Activated CD4-positive, alpha-beta T cell treated with anti-CD3 and anti-CD28 coated beads, Interleukin-2, amount 50 U/mL, for 16 hours (primary cell): ENCODE data around the gene MBP.
A peak's percentile ranks its signal among the peaks of the same experiment; 100 is the strongest.

Experiments used
- DNase-seq: peaks from one replicate; pipeline ENCODE4 v3.0.0-alpha.2; 2020

MBP gene

DNA sequence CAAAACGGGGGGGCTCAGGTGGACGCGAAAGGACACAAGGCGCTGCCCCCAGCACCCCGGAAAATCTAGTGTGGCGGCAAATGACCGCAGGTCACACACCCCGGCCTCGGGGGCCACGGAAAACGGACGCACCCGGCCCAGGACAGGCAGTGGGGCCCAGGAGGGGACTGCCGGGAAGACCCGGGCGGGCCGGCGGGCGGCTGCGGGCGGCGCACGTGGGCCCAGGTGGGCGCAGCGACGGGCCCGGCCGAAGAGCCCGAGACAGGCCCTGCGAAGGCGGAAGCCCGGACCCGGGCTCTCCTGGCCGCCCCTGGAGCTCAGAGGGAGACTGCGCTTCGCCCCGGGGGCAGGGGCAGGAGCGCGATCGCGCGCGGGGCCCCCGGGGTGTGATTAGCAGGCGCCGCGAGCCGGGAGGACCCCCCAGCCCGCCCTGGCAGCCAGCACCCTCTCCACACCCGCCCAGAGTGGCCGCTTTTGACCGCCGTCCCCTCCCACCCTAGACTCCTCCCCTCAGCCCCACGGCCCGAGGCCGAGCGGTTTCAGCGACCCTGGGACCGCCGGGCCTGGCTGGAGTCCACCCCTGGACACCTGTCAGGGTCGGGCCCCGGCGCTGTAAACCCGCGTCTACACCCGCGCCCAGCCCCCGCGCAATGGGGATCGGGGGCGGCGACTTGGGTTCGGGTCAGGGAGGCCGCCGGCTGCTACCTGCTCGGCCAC is 773 bp downstream of the MBP start:
- peak; percentile 47 for DNase-seq

DNA sequence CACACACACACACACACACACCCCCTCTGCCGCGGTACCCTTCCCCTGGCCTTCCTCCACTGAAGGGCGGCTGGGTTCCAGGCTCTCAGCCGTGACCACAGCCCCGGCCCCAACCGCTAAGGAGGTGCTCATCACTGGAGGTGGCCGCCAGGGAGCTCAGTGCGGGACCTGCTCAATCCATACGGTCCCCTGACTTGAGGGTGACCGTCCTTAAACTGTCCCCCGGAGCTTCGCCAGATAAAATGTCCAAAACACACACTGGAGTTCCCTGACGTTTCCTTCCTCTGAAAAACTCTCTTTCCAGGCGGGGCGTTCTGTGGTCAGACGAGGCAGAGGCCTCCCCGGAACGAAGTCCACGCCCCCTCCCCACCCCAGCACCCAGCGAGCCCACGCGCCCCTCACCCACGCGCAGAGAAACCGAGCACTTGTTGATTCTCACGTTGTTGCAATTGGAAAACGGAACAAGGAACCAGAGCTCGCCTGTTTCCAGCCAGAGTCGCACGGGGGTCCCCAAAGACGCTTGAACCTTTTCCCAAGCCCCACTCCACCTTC is 1.4 kb downstream of the MBP start:
- DNase-seq: peak; percentile 55

DNA sequence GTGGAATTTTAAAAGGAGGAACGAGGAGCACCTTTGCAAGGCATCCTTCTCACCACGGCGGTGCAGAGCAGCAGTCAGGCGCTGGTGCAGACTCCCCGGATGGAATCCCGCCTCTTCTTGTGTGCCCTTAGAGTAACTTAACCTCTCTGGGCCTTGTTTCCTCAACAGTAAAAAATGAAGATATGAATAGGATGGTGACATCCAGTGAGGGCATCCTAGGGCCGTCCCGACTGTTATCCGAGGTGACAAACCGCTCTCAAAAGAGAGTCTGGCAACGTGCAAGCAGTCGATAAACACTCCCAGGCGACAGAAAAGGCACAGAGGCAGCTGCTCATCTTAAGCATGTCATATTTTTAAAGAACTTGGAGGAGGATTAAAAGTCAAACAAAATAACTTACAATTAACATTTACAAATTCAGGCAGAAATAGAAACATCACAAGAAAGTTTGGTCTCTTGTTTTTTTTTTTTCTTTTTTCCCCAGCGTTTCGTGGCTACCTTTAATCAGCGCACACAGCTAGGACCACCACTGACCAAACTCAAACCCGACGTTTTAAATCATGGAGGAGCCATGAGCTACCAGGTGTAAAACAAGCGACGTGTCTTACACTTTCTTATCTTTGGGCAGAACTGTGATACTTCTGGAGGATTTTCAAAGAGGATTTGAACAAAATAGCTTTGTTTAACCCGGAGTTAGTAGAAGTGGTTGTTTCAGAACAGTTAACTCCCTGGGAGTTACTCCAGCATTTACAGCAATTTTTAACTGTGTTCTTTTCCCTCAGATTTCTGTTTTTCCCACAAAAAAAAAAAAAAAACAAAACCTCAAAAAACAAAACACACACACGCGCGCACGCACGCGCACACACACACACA is 2.1 kb downstream of the MBP start:
- DNase-seq: no peak

DNA sequence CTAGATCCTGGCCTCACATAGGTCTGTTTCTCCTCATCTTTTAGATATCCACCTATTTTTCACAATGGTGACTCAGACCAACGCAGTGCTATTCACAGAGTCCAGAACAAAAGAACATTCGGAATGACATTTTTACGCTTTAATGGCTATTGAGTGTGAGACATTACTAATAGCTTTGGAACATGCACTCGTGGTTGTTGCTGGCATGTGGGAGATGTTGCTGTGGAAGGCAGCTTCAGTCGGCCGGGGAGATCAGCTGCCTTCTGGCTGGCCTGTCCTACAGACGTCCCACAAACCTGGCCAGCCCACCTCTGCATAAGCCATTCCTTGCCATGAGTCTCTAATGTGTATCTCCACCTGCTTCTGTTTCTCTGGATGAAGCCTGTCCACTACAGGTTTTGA is 3.4 kb downstream of the MBP start:
- DNase-seq: no peak

- peak; percentile 63 for DNase-seq
These were observed 4.6 kb downstream of the MBP start for GRCh38 chr18:77127769-77128671.

DNA sequence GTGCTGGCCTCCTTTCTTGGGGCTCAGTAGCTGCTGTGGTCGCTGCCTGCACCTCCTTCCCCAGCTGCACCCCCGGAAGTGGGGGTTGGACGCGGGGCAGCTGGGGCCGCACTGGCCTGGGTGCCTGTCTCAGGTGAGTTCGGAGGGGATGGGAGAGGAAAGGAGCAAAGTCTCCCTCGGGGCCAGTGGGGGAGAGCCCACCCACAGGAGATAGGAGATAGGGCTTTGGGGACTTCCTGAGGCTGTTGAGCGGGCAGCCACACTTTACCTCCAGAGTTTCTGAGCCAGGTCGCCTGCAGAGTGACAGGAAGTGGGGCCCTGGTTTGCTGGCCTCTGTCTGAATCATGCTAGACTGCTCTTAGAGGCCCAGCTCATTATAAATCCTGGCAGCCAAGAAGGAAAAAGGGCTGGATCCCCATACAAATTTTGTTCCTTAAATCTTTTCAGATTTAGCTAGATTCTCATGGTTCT is 8.1 kb downstream of the MBP start:
- DNase-seq: peak; percentile 75

GRCh38 chr18:77123320-77124231 is 9.0 kb downstream of the MBP start:
- DNase-seq: no peak

DNA sequence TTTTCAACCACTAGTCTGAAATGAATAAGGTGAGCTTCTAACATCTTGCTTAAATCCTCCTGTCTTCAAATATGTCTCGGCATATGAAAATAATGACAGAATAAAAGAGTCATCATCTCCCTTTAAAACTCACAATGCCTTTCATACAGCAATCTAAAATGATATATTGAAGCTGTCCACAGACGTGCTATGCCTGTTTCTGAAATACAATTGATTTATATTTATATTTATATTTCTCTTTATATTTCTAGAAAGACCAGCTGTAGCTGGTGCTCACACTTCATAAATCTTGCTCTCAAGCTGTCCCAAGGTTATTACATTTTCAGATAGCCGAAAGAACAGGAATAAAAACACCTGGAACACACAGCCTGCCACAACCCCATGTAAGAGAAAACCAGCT is 11.1 kb downstream of the MBP start:
- DNase-seq: no peak

- no peak for DNase-seq
These were observed 12.6 kb downstream of the MBP start for GRCh38 chr18:77119851-77120491.

DNA sequence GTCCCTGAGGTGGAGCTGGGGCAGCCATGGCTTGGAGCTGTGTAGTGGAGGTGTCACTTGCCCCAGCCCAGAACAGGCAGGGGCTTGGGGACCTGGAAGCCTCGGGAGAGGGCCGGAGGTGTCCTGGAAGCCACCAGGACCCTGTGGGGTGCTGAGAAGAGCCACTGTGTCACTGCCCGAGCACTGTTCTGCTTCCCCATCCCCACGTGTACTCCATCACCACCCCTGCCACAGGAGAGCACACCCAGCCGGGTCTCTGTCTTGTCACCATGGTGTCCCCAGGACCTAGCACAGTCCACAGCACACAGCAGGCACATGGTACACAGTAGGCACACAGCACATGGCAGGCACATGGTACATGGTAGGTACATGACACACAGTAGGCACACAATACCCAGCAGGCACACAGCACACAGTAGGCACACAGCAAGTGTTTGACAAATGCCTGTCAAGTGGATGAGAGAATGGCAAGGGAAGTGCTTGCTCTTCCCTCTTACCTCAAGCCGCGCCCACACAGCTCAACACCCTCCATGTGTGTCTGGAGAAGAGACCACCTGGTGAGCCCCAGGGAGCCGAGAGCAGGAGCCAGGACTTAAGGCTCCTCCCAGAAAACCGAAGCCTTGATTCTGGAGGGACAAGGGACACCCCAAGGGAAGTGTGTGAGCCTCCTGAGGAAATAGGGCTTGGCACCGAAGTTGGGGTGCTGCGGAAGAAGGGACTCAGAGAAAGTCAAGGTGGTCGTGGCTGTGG is 13.3 kb downstream of the MBP start:
- DNase-seq: no peak

DNA sequence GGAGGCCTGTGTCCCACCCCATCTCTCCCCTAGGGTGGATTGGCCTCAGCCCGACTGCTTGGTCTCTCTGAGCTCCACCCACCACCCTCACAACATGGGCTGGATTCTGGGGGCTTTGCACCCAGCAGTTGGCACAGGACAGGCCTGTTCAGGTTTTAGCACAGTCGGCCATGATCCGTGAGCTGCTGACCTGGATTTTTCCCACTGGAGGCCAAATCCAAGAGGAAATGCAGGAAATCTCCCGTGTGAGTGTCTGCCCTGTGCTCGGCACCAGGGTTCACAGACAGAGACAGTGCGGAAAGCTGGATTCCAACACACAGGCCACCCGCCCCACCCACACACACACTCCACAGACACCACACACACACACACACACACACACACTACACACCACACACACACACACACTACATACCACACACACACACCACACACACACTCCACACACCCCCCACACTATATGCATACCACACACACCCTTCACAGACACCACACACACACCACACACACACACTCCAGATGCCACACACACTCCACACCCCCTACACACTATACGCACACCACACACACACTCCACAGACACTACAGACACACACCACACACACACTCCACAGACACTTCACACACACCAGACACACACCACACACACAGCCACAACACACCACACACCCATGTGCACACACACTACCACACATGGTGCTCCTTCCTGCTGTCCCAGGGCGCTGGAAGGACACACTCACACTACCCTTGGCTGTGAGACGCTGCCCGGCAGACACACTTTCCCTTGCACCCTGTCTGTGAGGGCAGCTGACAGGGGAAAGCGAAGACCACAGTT is 14.1 kb downstream of the MBP start:
- DNase-seq: no peak

- DNase-seq: no peak
These were observed 16.1 kb downstream of the MBP start for GRCh38 chr18:77116201-77117080.

DNA sequence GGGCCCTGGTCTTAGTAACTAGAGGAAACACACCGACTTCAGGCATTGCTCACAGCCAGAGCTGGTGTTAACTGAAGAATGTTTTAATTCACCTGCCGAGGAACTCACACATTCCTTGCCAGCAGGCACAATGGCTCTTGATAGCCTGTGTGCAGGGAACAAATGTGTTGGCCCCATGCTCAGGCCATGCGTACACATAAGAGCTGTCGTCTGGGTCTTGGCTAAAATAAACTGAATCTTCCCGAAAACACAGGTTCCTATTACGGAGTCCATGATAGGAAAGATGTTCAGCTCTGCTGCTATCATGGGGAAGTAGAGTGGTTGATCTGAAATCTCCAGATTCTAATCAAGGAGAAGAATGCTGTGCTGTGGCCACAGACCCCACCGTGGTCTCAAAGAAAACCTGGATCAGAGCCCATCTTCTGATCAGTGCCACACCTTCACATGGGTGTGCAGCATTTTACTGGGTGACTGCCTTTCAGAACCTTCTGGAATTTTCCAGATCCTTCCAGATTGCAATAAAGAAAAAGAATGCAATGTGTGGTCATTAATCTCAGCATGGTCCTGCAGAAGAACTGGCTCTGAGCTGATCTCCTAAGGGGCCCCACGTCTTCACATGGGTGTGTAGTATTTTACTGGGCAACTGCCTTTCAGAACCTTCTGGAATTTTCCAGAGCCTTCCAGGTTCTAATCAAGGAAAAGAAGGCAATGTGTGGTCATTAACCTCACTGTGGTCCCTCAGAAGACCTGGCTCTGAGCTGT is 17.2 kb downstream of the MBP start:
- no peak for DNase-seq

GRCh38 chr18:77114415-77115191 is 18.0 kb downstream of the MBP start:
- DNase-seq: no peak

DNA sequence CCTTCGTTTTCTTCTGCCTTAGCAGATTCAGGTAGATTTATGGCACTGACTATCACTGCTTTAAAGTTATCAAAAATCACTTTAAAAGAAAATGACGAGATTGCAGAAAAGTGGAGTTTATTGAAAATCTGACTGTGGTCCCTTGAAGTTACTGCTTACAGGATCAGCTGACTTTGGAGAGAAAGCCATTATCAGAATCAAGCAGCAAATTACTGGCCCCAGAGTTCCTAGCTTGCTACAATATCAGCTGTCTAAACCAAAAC is 18.5 kb downstream of the MBP start:
- no peak for DNase-seq

DNA sequence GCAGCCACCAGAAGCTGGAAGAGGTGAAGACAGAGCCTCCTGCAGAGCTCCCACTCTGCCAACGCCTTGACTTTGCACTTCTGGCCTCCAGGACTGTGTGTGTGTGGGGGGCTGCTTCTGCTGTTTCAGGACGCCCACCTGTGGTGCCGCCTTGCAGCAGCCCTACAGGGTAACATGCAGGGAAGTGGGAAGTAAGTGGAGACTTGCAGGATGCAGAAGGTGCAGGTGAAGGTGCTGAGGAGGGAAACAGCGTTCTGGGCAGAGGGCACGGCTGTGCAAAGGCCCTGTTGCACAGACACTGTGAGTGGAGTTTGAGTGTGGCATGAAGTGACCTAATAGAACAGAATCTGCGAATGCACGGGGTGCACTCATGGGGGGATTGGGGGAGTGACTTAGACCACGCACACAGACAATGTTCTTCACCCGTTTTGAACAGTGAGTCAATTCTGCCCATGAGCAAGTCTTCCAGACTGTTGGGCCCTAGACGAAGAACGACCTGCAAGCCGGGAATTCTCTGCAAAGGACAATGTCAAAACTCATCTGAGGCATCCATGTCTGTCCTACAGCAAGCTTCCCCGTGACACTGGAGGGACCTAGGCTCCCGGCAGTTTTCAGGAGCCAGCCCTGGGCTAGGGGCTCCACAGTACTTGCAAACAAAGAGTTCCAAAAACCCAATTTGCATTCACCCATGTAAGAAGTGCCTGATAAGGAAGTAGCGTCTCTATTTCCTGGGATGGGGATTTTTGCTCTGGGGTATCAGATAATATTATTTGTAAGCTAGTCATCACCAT is 19.0 kb downstream of the MBP start:
- DNase-seq: no peak
